Breast epithelium (tissue), 4 donors: ENCODE results near the gene SLC11A1. TPM values are rescaled to one million over a fixed set of nuclear protein-coding genes. Genes with fewer than 3 reads are reported as not detected.
A peak's percentile ranks its signal among the peaks of the same experiment; 100 is the strongest.

Experiments used
- DNase-seq, 2 donors: peaks; one replicate each; pipeline ENCODE4 v3.0.0-alpha.2; 2019; ENCODE audit warnings: low spot score in 2 of 2
- H3K27ac ChIP-seq, 2 donors: fragments of 200-600 bp; sonication (generic) in 1 of 2; one replicate each; pipeline ENCODE4 v1.5.1; 2016 to 2019; ENCODE audit warnings: mild to moderate bottlenecking in 1 of 2
- H3K27me3 ChIP-seq, 2 donors: fragments of 200-600 bp; sonication (generic) in 1 of 2; one replicate each; pipeline versions ENCODE4 v1.5.1 to v1.6.0; 2017 to 2019; ENCODE audit warnings: control low read depth in 1 of 2, mild to moderate bottlenecking in 1 of 2
- H3K36me3 ChIP-seq: fragments of 200-600 bp; one replicate; pipeline ENCODE4 v1.5.1; 2019
- H3K4me1 ChIP-seq, 2 donors: fragments of 200-600 bp; sonication (generic); one replicate each; pipeline ENCODE4 v1.5.1; 2016 to 2019; ENCODE audit warnings: control low read depth in 1 of 2
- H3K4me3 ChIP-seq, 3 donors: fragments of 200-600 bp; sonication (generic); 1 replicate in 2 of 3; 2 replicates in 1 of 3; pipeline ENCODE4 v1.5.1; 2016 to 2019; ENCODE audit warnings: mild to moderate bottlenecking in 3 of 3, moderate library complexity in 2 of 3
- H3K9me3 ChIP-seq, 2 donors: fragments of 200-600 bp; sonication (generic) in 1 of 2; one replicate each; pipeline ENCODE4 v1.5.1; 2016 to 2019; ENCODE audit warnings: control low read depth in 1 of 2
- CTCF ChIP-seq, 3 donors: fragments of 450-650 bp; IDR thresholded peaks; one replicate each; pipeline ENCODE4 v1.5.1; 2016 to 2017; ENCODE audit warnings: antibody characterized with exemption in 3 of 3, mild to moderate bottlenecking in 3 of 3, moderate library complexity in 3 of 3
- POLR2A ChIP-seq: fragments of 450-650 bp; IDR thresholded peaks from one replicate; pipeline ENCODE4 v1.6.1; 2016; ENCODE audit warnings: antibody characterized with exemption, mild to moderate bottlenecking, moderate library complexity
- POLR2AphosphoS5 ChIP-seq, 3 donors: sonication (generic); formaldehyde crosslinking; IDR thresholded peaks; one replicate each; pipeline ENCODE4 v1.6.1; 2017; ENCODE audit warnings: antibody characterized with exemption in 3 of 3
- intact Hi-C: fragments of 100-400 bp; cut with DNase I; formaldehyde crosslinking; loops from one replicate; pipeline ENCODE4 v1.15.1; 2023; ENCODE audit warnings: low total_unique reads
- total RNA-seq, 3 donors: library from RNA; depleted of rRNA; stranded (reverse); fragments of >200 nt; gene quantifications; one replicate each; pipeline ENCODE4 v1.1.0, GENCODE V29; 2016

Gene SLC11A1
- total RNA-seq, 3 donors from 2014 or later = 14.4 to 53.4 (median 17.9) TPM

GRCh38 chr2:218394298-218395089 lies 12.4 kb downstream of the SLC11A1 start:
- H3K4me1 ChIP-seq = peaks cover 0 to 3% of the 10 kb centered on the region in 2 donors
- H3K27ac ChIP-seq = peak overlapping the region; percentile 21 to 97
- no peak for TF ChIP-seq POLR2A
- TF ChIP-seq POLR2AphosphoS5 (IDR thresholded peaks at IDR 0.05) = no peak
- TF ChIP-seq CTCF (IDR thresholded peaks at IDR 0.05) = no peak
- DNase-seq = no peak
- H3K36me3 ChIP-seq = no peaks in the 10 kb centered on the region
- no peak overlapping the region for H3K4me3 ChIP-seq
- intact Hi-C loops = no loop called here
- no peaks in the 10 kb centered on the region for H3K9me3 ChIP-seq
- H3K27me3 ChIP-seq = no peaks in the 10 kb centered on the region

- peaks cover 0 to 3% of the 10 kb centered on the region in 2 donors for H3K4me1 ChIP-seq
- intact Hi-C loops = no loop called here
- DNase-seq = no peak
- TF ChIP-seq POLR2AphosphoS5 (IDR thresholded peaks at IDR 0.05) = no peak
- TF ChIP-seq CTCF (IDR thresholded peaks at IDR 0.05) = no peak
- no peak for TF ChIP-seq POLR2A
- peak overlapping the region; percentile 21 to 97 for H3K27ac ChIP-seq
- no peaks in the 10 kb centered on the region for H3K36me3 ChIP-seq
- H3K27me3 ChIP-seq = no peaks in the 10 kb centered on the region
- no peak overlapping the region for H3K4me3 ChIP-seq
- no peaks in the 10 kb centered on the region for H3K9me3 ChIP-seq
Observed at GRCh38 chr2:218395090-218395444, 13.0 kb downstream of the SLC11A1 start.

GRCh38 chr2:218395456-218395825 lies 13.4 kb downstream of the SLC11A1 start:
- Histone ChIP-seq H3K27me3 (no peaks in the 10 kb centered on the region), H3K9me3 (no peaks in the 10 kb centered on the region), H3K36me3 (no peaks in the 10 kb centered on the region), H3K4me1 (peaks cover 0 to 3% of the 10 kb centered on the region in 2 donors), H3K27ac (peak overlapping the region; percentile 97 to 99), H3K4me3 (peak overlapping the region; percentile 97 to 100 (median 98))
- no peak for TF ChIP-seq CTCF (IDR thresholded peaks at IDR 0.05)
- TF ChIP-seq POLR2A = no peak
- no peak for TF ChIP-seq POLR2AphosphoS5 (IDR thresholded peaks at IDR 0.05)
- intact Hi-C loops = no loop called here
- DNase-seq = no peak

- DNase-seq = peak; percentile 90 to 94
- Histone ChIP-seq H3K27ac (peak overlapping the region; percentile 97 to 99), H3K27me3 (no peaks in the 10 kb centered on the region), H3K36me3 (no peaks in the 10 kb centered on the region), H3K4me3 (peak overlapping the region; percentile 97 to 100 (median 98)), H3K4me1 (peaks cover 2 to 3% of the 10 kb centered on the region in 2 donors), H3K9me3 (no peaks in the 10 kb centered on the region)
- intact Hi-C loops = loop anchor here (2.0 kb wide), 1 partner anchor 103 kb away; the partner anchor contains the start of gene TMBIM1
- TF ChIP-seq CTCF (IDR thresholded peaks at IDR 0.05) (peak; percentile 89 to 96 (median 93)), POLR2AphosphoS5 (IDR thresholded peaks at IDR 0.05) (peak in 2 of 3 donors; percentile 85 to 91), POLR2A (peak; percentile 20)
Observed at GRCh38 chr2:218395826-218396687, 14.0 kb downstream of the SLC11A1 start.
